Measurements from ENCODE around the gene MAPT. TPM values are rescaled to one million over a fixed set of nuclear protein-coding genes. Genes with fewer than 3 reads are reported as not detected.

MAPT gene
- polyA plus RNA-seq, 3 donors = 0.04 TPM; not detected in 2

DNA sequence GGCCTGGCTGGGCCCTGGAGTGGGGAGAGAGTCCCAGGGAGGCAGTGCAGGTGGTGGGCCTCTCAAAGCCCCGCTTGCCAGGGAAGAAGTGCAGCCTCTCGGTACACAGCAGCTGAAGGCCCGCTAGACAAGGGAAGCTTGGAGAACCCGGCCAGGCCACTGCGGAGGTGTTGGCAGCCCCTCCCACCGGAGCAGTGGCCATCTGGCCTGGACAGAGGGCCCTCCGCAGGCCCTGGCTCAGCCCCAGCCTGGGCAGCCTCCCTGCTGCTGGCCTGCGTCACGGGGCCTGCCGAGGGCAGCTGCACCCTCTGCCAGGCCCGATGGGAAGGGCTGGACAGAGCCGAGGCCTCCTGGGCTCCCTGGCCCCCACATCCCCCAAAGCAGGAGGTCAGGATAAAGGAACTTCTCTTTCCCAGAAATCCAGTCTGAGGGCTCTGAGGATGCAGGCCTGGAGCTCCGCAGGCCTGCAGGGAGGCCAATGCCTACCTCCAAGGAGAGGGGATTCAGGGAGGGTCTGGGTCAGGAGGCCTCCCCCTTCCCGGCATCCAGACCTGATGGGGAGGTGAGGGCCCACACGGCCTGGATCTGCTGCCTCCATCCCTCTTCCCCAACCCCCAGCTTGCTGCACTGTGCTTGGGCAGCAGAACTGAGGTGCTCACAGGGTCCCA, 45.4 kb upstream of the MAPT start:
- H3K4me2 ChIP-seq (replicated peaks; ENCODE audit: extremely low read depth, low read length, poor library complexity, severe bottlenecking) = no peak overlapping the region
- H3K4me3 Mint-ChIP-seq = no peak overlapping the region
- H3K9ac ChIP-seq (ENCODE audit: insufficient read depth, low read length, poor library complexity, severe bottlenecking) = no peak overlapping the region
- no peaks in the 10 kb centered on the region for H3K79me2 ChIP-seq (ENCODE audit: insufficient read depth, low read length)
- no peak overlapping the region for H3K4me3 ChIP-seq (replicated peaks in 1 of 3; ENCODE audit: low read depth in 2 of 3, low read length in 3 of 3)
- H3K27me3 Mint-ChIP-seq (ENCODE audit: low read depth in 3 of 3) = peaks cover 14 to 26% (median 20%) of the 10 kb centered on the region in 3 donors
- WGBS (ENCODE audit: insufficient coverage) = 89% methylated on average over 11 of the region's 15 CpGs
- H3K9me3 ChIP-seq (replicated peaks in 1 of 2; ENCODE audit: control insufficient read depth in 1 of 2, insufficient read depth in 1 of 2, low read length in 2 of 2) = no peaks in the 10 kb centered on the region
- H3K27me3 ChIP-seq (ENCODE audit: control insufficient read depth in 2 of 2, insufficient read depth in 2 of 2, low read length in 2 of 2) = peaks cover 0 to 12% of the 10 kb centered on the region in 2 donors
- TF ChIP-seq CTCF (IDR thresholded peaks at IDR 0.05) = no peak
- DNase-seq = no peak
- no peaks in the 10 kb centered on the region for H3K4me1 ChIP-seq (ENCODE audit: control insufficient read depth in 1 of 2, insufficient read depth in 2 of 2, low read length in 2 of 2)
- H3K36me3 Mint-ChIP-seq = no peaks in the 10 kb centered on the region
- no peak overlapping the region for H2AFZ ChIP-seq (ENCODE audit: insufficient read depth, low read depth, low read length, poor library complexity, severe bottlenecking)
- no peak overlapping the region for H3K27ac Mint-ChIP-seq
- H3K9me3 Mint-ChIP-seq = no peaks in the 10 kb centered on the region
- H3K4me1 Mint-ChIP-seq = peaks cover 3% of the 10 kb centered on the region
- intact Hi-C loops (cut with micrococcal nuclease) = no loop called here
- H4K20me1 ChIP-seq (ENCODE audit: insufficient read depth, low read length) = no peaks in the 10 kb centered on the region
- H3K27ac ChIP-seq (ENCODE audit: low read depth in 1 of 2, low read length in 2 of 2) = no peak overlapping the region
- H3K36me3 ChIP-seq (replicated peaks in 1 of 2; ENCODE audit: control insufficient read depth in 1 of 2, insufficient read depth in 2 of 2, low read length in 2 of 2) = no peaks in the 10 kb centered on the region

DNA sequence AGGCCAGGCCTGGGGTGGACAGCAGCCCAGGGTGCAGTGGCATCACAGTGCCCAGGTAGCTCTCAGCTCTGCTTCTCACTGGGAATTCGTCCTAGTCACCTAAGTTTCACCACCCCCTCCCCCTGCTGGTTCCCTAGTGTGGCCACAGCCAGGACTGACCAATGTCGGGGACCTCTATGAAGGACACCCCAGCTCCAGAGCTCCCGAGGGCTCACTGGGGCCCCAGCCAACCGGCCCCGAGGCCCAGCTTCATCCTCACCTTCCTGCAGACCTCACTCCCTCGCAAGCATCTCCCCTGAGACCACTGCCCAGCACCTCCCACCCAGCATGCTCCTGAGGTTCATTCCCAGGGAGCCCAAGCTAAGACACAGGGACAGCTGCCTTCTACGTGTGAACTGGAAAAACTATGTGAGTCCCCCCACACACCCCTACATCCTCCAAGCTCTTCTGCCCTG, 44.8 kb upstream of the MAPT start:
- no peak overlapping the region for H3K4me2 ChIP-seq (replicated peaks; ENCODE audit: extremely low read depth, low read length, poor library complexity, severe bottlenecking)
- no peaks in the 10 kb centered on the region for H4K20me1 ChIP-seq (ENCODE audit: insufficient read depth, low read length)
- no peak overlapping the region for H3K9ac ChIP-seq (ENCODE audit: insufficient read depth, low read length, poor library complexity, severe bottlenecking)
- no peak for DNase-seq
- peaks cover 14 to 28% (median 20%) of the 10 kb centered on the region in 3 donors for H3K27me3 Mint-ChIP-seq (ENCODE audit: low read depth in 3 of 3)
- no peaks in the 10 kb centered on the region for H3K36me3 ChIP-seq (replicated peaks in 1 of 2; ENCODE audit: control insufficient read depth in 1 of 2, insufficient read depth in 2 of 2, low read length in 2 of 2)
- no peak overlapping the region for H2AFZ ChIP-seq (ENCODE audit: insufficient read depth, low read depth, low read length, poor library complexity, severe bottlenecking)
- WGBS (ENCODE audit: insufficient coverage) = 83% methylated on average over 7 of the region's 7 CpGs
- H3K27ac Mint-ChIP-seq = no peak overlapping the region
- H3K4me3 Mint-ChIP-seq = no peak overlapping the region
- H3K4me1 ChIP-seq (ENCODE audit: control insufficient read depth in 1 of 2, insufficient read depth in 2 of 2, low read length in 2 of 2) = no peaks in the 10 kb centered on the region
- H3K9me3 Mint-ChIP-seq = no peaks in the 10 kb centered on the region
- H3K9me3 ChIP-seq (replicated peaks in 1 of 2; ENCODE audit: control insufficient read depth in 1 of 2, insufficient read depth in 1 of 2, low read length in 2 of 2) = no peaks in the 10 kb centered on the region
- intact Hi-C loops (cut with micrococcal nuclease) = no loop called here
- no peak for TF ChIP-seq CTCF (IDR thresholded peaks at IDR 0.05)
- H3K79me2 ChIP-seq (ENCODE audit: insufficient read depth, low read length) = no peaks in the 10 kb centered on the region
- H3K4me1 Mint-ChIP-seq = peaks cover 3% of the 10 kb centered on the region
- H3K36me3 Mint-ChIP-seq = no peaks in the 10 kb centered on the region
- H3K27ac ChIP-seq (ENCODE audit: low read depth in 1 of 2, low read length in 2 of 2) = no peak overlapping the region
- peaks cover 0 to 12% of the 10 kb centered on the region in 2 donors for H3K27me3 ChIP-seq (ENCODE audit: control insufficient read depth in 2 of 2, insufficient read depth in 2 of 2, low read length in 2 of 2)
- H3K4me3 ChIP-seq (replicated peaks in 1 of 3; ENCODE audit: low read depth in 2 of 3, low read length in 3 of 3) = no peak overlapping the region
